OCI-LY1 (cell line): Measurements from ENCODE around the gene EPHA1.

Source experiments
- CTCF ChIP-seq: fragments of 200-600 bp; sonication (generic), shearing (Covaris generic); IDR thresholded peaks from 2 replicates; pipeline ENCODE4 v1.5.1; 2017; ENCODE audit warnings: mild to moderate bottlenecking, antibody characterized with exemption, low read length, moderate library complexity, mixed read lengths
- EZH2 ChIP-seq: fragments of 200-600 bp; sonication (generic), shearing (Covaris generic); IDR thresholded peaks from 2 replicates; pipeline ENCODE4 v1.8.0; 2017; ENCODE audit warnings: borderline replicate concordance, mixed run types, mild to moderate bottlenecking, antibody characterized with exemption, low read length, moderate library complexity, mixed read lengths

GRCh38 chr7:143373255-143373794 is 35.3 kb downstream of the EPHA1 start:
- TF ChIP-seq CTCF (no peak), EZH2 (no peak)
